Fibroblast of pulmonary artery (primary cell): ENCODE results near the gene POLR1D.

Source experiments
- DNase-seq: peaks from one replicate; pipeline ENCODE4 v3.0.0-alpha.2; 2010; ENCODE audit warnings: low read depth
- H3K4me3 ChIP-seq: replicated peaks from 2 replicates; pipeline ENCODE4 v1.5.1; 2011; ENCODE audit warnings: low read depth, mild to moderate bottlenecking, control low read depth, low read length, moderate library complexity
- TF ChIP-seq, protein P1 (sequence below): IDR thresholded peaks from 2 replicates; pipeline ENCODE4 v1.5.1; 2011; ENCODE audit warnings: mild to moderate bottlenecking, control low read depth, low read length, inconsistent platforms; ENCODE audit errors: missing control alignments

The POLR1D gene

DNA sequence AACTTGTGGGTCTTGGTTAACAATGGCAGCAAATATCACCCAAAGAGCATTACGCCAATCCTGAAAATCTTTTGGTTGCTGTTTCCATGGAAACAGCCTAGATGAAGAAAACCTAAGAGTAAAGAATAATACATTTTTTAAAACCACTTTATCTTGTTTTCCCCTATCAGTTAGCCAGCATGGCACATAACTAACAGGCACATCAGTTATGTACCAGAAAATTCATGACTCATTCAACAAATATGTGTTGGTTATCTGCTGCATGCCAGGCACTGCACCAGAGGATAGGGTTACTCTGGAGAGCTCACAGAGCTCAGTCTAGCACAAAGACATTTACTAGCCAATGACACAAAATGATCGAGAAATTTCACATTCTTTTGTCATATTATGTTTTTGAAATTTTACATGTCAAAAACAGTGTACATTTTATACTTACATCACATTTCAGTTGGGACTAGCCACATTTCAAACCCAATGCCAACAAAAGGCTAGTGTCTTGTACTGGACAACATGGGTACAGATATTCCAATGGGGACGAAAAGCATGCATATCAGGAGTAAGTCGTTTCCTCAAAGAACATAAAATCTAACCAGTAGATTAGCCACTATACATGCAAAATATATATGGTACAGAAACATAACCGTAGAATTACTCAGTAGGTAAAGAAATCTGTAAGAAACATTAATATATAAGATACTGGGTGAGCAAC, 21.7 kb upstream of the POLR1D start:
- H3K4me3 ChIP-seq = no peak overlapping the region
- peak; percentile 80 for DNase-seq
- TF ChIP-seq, protein P1, sequence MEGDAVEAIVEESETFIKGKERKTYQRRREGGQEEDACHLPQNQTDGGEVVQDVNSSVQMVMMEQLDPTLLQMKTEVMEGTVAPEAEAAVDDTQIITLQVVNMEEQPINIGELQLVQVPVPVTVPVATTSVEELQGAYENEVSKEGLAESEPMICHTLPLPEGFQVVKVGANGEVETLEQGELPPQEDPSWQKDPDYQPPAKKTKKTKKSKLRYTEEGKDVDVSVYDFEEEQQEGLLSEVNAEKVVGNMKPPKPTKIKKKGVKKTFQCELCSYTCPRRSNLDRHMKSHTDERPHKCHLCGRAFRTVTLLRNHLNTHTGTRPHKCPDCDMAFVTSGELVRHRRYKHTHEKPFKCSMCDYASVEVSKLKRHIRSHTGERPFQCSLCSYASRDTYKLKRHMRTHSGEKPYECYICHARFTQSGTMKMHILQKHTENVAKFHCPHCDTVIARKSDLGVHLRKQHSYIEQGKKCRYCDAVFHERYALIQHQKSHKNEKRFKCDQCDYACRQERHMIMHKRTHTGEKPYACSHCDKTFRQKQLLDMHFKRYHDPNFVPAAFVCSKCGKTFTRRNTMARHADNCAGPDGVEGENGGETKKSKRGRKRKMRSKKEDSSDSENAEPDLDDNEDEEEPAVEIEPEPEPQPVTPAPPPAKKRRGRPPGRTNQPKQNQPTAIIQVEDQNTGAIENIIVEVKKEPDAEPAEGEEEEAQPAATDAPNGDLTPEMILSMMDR = no peak

DNA sequence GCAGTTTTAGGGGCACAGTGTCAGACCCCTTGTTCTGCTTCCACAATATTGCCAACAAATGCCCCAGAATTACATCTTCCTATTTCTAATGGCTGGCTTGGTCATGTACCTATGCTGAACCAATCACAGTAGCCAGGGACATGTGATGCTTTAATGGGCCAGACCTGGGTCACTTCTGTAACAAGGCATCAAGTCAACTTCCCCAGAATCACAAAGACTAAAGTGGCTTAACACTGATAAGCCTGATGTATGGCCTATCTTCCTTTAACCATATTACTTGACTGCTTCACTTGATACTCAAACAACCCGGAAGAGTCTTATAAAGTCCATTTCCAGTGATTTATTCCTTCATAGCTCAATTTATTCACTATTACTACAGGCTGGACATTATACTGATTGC, 21.0 kb upstream of the POLR1D start:
- TF ChIP-seq, protein P1 = no peak
- no peak overlapping the region for H3K4me3 ChIP-seq
- DNase-seq = no peak

DNA sequence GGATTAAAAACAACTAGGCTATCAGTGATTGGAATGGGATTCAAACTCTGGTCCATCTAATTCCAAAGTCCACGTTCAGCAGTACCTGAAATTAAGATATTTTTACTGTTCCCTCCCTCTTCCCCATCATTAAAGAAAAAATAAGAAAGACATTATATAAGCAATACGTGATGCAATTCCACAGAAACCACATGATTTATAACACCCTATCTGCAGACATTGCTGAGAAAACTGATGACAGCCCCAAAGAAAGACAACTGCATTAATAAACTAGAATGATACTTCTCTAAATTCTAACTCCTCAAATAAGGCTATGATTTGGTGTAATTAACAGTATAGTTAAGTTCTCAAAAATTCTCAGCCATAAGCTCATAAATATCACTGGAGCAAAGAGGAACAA, 20.5 kb upstream of the POLR1D start:
- no peak overlapping the region for H3K4me3 ChIP-seq
- TF ChIP-seq, protein P1 = no peak
- no peak for DNase-seq

DNA sequence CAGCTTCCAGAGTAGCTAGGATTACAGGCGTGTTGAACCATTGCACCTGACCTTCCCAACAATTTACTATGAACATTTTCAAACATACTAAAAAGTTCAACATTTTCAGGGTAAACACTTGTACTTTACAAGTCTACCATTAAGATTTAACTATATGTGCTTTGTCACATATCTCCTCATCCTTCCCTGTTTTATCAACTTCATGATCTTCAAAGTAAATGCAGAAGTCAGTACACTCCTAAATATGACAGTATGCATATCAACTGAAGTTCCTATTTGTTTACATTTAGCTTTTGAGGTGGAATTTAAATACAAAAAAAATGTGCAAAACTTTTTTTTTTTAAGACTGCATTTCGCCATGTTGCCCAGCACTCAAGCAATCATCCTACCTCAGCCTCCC, 19.9 kb upstream of the POLR1D start:
- no peak for DNase-seq
- H3K4me3 ChIP-seq = no peak overlapping the region
- TF ChIP-seq, protein P1 = no peak

DNA sequence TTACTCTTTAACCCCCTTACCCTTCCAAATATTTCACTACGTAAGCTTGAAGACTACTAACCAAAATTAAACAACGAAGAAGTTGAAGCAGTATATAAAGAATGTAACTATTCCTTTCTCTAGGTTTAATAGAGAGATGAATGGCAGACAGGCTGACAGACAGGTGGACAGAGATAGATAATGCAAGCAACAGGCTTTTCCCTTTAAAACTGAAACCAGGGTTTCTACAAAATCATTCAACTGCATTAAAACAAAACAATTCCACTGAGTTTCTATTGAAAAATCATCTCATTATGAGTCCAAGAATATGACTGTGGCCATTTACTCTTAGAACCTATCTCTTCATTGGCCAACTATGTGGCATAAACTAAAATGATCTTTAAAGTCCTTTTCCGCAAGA, 16.6 kb upstream of the POLR1D start:
- no peak overlapping the region for H3K4me3 ChIP-seq
- TF ChIP-seq, protein P1 = no peak
- no peak for DNase-seq

DNA sequence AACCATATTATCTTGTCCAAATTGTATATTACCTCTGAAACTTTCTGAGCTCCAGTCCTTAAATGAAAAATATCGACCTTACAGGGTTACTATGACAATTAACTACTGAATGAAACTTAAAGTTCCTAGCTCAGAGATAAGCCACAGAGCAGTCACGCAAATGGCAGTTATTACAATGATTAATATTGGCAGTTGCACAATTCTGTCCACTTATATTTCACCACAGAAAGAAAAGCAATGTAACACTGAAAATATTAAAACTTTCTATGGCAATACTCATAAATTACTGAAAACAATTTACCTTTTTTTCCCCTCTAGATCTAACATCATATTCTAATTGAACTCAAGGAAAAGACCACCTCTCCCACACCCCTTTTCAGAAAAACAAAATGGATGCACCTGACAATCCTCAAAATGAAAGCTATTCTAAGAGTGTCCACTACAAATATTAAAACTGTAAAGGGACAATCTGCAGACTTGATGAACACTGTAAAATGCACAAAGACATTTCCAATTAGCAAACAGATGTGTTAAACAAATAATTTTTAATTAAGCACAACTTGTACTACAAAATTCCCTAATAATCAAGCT, 16.0 kb upstream of the POLR1D start:
- peak; percentile 58 for DNase-seq
- no peak overlapping the region for H3K4me3 ChIP-seq
- TF ChIP-seq, protein P1 = no peak

DNA sequence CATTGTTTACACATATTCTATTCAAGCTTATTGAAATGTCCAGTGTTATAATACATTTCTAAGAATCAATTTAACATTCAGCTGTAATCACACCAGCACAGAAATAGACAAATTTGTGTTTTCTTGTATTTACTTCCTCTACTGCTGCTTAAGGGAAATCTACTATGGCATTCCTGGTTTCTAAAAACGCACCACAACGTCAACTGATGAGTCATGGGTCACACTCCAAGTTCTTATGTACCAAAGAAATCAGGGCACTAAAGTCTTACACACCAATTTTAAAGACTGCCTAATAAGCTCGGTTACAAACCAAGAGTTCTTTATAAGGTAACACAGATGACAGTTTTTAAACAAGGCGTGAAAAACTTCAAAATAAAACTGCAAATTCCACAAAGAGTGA, 14.6 kb upstream of the POLR1D start:
- peak; percentile 88 for DNase-seq
- TF ChIP-seq, protein P1 = no peak

More for the DNA sequence above, 14.6 kb upstream of the POLR1D start:
- no peak overlapping the region for H3K4me3 ChIP-seq
